Lung (tissue), 12 donors: ENCODE results near the gene TMEM156. TPM values are rescaled to one million over a fixed set of nuclear protein-coding genes. Genes with fewer than 3 reads are reported as not detected.

Source experiments
- ATAC-seq: fragments of 200-7000 bp; cut with Tn5 transposase; one replicate; pipeline ENCODE4 v1.9.1; 2020; ENCODE audit warnings: moderate number of reproducible peaks; ENCODE audit not compliant: insufficient read depth, low FRiP score
- DNase-seq, 3 donors: peaks; one replicate each; pipeline ENCODE4 v3.0.0-alpha.2; 2013 to 2017
- H3K27ac ChIP-seq, 2 donors: one replicate each; pipeline ENCODE4 v1.5.1; 2013; ENCODE audit warnings: mild to moderate bottlenecking in 2 of 2, moderate library complexity in 2 of 2, control low read depth in 1 of 2, inconsistent platforms in 1 of 2, low read depth in 1 of 2, low read length in 1 of 2
- H3K27me3 ChIP-seq, 3 donors: one replicate each; pipeline ENCODE4 v1.5.1; 2013; ENCODE audit warnings: low read length in 2 of 3; ENCODE audit not compliant: control insufficient read depth in 3 of 3, insufficient read depth in 3 of 3
- H3K36me3 ChIP-seq, 4 donors: one replicate each; pipeline ENCODE4 v1.5.1; 2013; ENCODE audit warnings: low read length in 4 of 4, mild to moderate bottlenecking in 1 of 4, moderate library complexity in 1 of 4; ENCODE audit not compliant: control insufficient read depth in 4 of 4, insufficient read depth in 4 of 4
- H3K4me1 ChIP-seq, 5 donors: one replicate each; pipeline ENCODE4 v1.5.1; 2013; ENCODE audit warnings: low read length in 5 of 5, mild to moderate bottlenecking in 2 of 5, moderate library complexity in 1 of 5; ENCODE audit not compliant: control insufficient read depth in 5 of 5, insufficient read depth in 5 of 5
- H3K4me3 ChIP-seq: one replicate; pipeline ENCODE4 v1.5.1; 2013; ENCODE audit warnings: mild to moderate bottlenecking, control low read depth, moderate library complexity
- H3K9ac ChIP-seq, 2 donors: one replicate each; pipeline ENCODE4 v1.5.1; 2013; ENCODE audit warnings: low read length in 2 of 2, control low read depth in 1 of 2; ENCODE audit not compliant: insufficient read depth in 1 of 2
- H3K9me3 ChIP-seq, 4 donors: one replicate each; pipeline ENCODE4 v1.5.1; 2013; ENCODE audit warnings: low read length in 3 of 4, mild to moderate bottlenecking in 1 of 4, moderate library complexity in 1 of 4; ENCODE audit not compliant: control insufficient read depth in 4 of 4, insufficient read depth in 3 of 4
- CTCF ChIP-seq: IDR thresholded peaks from 2 replicates; pipeline ENCODE4 v1.5.1; 2012; ENCODE audit warnings: mild to moderate bottlenecking; ENCODE audit errors: control extremely low read depth, extremely low read depth
- WGBS, 2 donors: extraction: QIAGEN DNeasy Blood & Tissue Kit; methylation state at CpG; one replicate each; pipeline ENCODE4 v1.1.7; 2013; 5-methylcytosine and 5-hydroxymethylcytosine counted together
- polyA plus RNA-seq, 2 donors: library from polyadenylated mRNA; stranded (reverse); fragments of 200-250 nt; gene quantifications; one replicate each; pipeline ENCODE4 v1.2.1, GENCODE V29; 2013
- total RNA-seq, 2 donors: library from RNA; depleted of rRNA in 1 of 2; stranded (reverse); fragments of >200 nt in 1 of 2; gene quantifications; one replicate each; pipeline ENCODE4 v1.2.1, GENCODE V29; 2014 to 2021
- donor health status: control.
- donor health status: control.
- donor health status: Bipolar disorder and iron deficiency.
- donor health status: healthy.
- donor health status: DM: yes; HTN: yes; CAD: no.

TMEM156 gene
- total and polyA plus RNA-seq, 4 donors, result 0.95 to 3.5 (median 1.2) TPM

- H3K4me3 ChIP-seq, result peak overlapping the region; percentile 39
- no peaks in the 10 kb centered on the region for H3K9me3 ChIP-seq
- no peaks in the 10 kb centered on the region for H3K27me3 ChIP-seq
- 4% methylated on average over 8 of the region's 8 CpGs for WGBS, 2 donors
- peak overlapping the region; percentile 84 to 85 for H3K27ac ChIP-seq
- peaks cover 0 to 16% (median 5%) of the 10 kb centered on the region in 5 donors for H3K4me1 ChIP-seq
- peak in 2 of 3 donors; percentile 59 to 61 for DNase-seq
- peak overlapping the region; percentile 14 to 73 for H3K9ac ChIP-seq
- no peak for TF ChIP-seq CTCF
- ATAC-seq, result no peak
- no peaks in the 10 kb centered on the region for H3K36me3 ChIP-seq
Observed at GRCh38 chr4:39043861-39044363, 11.7 kb upstream of the TMEM156 start.

- no peak for ATAC-seq
Observed at GRCh38 chr4:39043058-39043860, 11.1 kb upstream of the TMEM156 start.

GRCh38 chr4:39042366-39042765 lies 10.2 kb upstream of the TMEM156 start:
- H3K9ac ChIP-seq, result no peak overlapping the region
- H3K27me3 ChIP-seq, result no peaks in the 10 kb centered on the region
- peak overlapping the region; percentile 1 to 80 for H3K27ac ChIP-seq
- WGBS, 2 donors, result 84 to 96% methylated on average over 1 of the region's 1 CpG
- no peaks in the 10 kb centered on the region for H3K36me3 ChIP-seq
- DNase-seq (no peak), ATAC-seq (no peak)
- no peak overlapping the region for H3K4me3 ChIP-seq
- no peaks in the 10 kb centered on the region for H3K9me3 ChIP-seq
- H3K4me1 ChIP-seq, result peaks cover 0 to 19% (median 0%) of the 10 kb centered on the region in 5 donors
- no peak for TF ChIP-seq CTCF

More at GRCh38 chr4:39043058-39043860, 11.1 kb upstream of the TMEM156 start:
- peak in 2 of 3 donors; percentile 42 to 63 for DNase-seq
- Histone ChIP-seq H3K27ac (peak overlapping the region; percentile 26 to 71), H3K36me3 (no peaks in the 10 kb centered on the region), H3K4me3 (no peak overlapping the region), H3K27me3 (no peaks in the 10 kb centered on the region), H3K4me1 (peaks cover 0 to 16% (median 5%) of the 10 kb centered on the region in 5 donors), H3K9ac (peak overlapping the region in 1 of 2 donors; percentile 11), H3K9me3 (no peaks in the 10 kb centered on the region)
- WGBS, 2 donors, result 45 to 55% methylated on average over 10 of the region's 10 CpGs
- TF ChIP-seq CTCF, result no peak
